A549 (cell line): ENCODE measurements around the gene RELN.

ENCODE experiments used
- CBX8 ChIP-seq: fragments of 200-600 bp; sonication (generic); IDR thresholded peaks from 2 replicates; pipeline ENCODE4 v1.6.1; 2016
- CTCF ChIP-seq: fragments of >200 bp; sonication (Bioruptor Twin); formaldehyde crosslinking; IDR thresholded peaks from 3 replicates; pipeline ENCODE4 v1.5.1; 2016
- JUNB ChIP-seq: fragments of >200 bp; sonication (Bioruptor Twin); formaldehyde crosslinking; IDR thresholded peaks from 2 replicates; pipeline ENCODE4 v1.6.1; 2016
- MAFK ChIP-seq: fragments of 450-650 bp; IDR thresholded peaks from 2 replicates; pipeline ENCODE4 v1.6.1; 2014; ENCODE audit not compliant: partially characterized antibody
- TF ChIP-seq, protein P1 (sequence below): fragments of 150-350 bp; IDR thresholded peaks from 2 replicates; pipeline ENCODE4 v1.6.1; 2014; ENCODE audit warnings: low read depth, mild to moderate bottlenecking, low read length
- TF ChIP-seq, protein P2 (sequence below): fragments of 450-650 bp; IDR thresholded peaks from 2 replicates; pipeline ENCODE4 v1.6.1; 2014; ENCODE audit warnings: antibody characterized with exemption

GRCh38 chr7:103521937-103522336 lies 467.5 kb downstream of the RELN start:
- TF ChIP-seq CTCF = no peak
- no peak for TF ChIP-seq CBX8
- TF ChIP-seq, protein P1, sequence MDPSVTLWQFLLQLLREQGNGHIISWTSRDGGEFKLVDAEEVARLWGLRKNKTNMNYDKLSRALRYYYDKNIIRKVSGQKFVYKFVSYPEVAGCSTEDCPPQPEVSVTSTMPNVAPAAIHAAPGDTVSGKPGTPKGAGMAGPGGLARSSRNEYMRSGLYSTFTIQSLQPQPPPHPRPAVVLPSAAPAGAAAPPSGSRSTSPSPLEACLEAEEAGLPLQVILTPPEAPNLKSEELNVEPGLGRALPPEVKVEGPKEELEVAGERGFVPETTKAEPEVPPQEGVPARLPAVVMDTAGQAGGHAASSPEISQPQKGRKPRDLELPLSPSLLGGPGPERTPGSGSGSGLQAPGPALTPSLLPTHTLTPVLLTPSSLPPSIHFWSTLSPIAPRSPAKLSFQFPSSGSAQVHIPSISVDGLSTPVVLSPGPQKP = no peak
- no peak for TF ChIP-seq MAFK
- TF ChIP-seq JUNB = no peak
- TF ChIP-seq, protein P2, sequence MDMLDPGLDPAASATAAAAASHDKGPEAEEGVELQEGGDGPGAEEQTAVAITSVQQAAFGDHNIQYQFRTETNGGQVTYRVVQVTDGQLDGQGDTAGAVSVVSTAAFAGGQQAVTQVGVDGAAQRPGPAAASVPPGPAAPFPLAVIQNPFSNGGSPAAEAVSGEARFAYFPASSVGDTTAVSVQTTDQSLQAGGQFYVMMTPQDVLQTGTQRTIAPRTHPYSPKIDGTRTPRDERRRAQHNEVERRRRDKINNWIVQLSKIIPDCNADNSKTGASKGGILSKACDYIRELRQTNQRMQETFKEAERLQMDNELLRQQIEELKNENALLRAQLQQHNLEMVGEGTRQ = no peak
